ENCODE measurements around the gene WDR45.

Gene WDR45

DNA sequence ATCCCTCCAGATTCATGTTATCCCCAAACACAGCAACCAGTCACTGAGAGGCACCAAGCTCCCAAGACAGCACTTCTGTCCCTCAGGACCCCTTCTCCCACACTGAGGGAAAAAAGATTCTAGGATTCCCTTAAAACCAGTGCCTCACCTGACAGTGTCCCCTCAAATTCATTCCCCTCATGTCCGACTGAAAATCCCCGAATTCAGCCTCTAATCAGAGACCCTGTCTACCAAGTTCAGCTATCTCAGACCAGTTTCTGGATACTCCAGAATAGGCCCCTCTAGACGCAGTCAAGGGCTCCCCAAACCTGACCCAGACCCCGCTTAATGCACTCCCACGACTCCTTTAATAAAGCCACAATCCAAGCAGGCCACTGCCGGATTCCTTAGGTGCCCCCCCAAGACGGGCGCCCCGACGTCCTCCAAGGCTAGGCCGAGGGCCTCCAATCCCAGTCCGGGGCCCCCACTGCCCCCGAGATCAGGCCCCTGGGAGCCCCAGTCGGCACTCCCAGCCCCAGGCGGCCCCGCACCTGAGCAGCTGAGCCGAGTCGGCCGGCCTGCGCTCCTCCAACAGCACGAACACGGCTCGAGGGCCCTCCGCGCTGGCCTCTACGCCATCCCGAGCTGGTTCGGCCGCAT lies 37.0 kb downstream of the WDR45 start:
- no peak for DNase-seq

DNA sequence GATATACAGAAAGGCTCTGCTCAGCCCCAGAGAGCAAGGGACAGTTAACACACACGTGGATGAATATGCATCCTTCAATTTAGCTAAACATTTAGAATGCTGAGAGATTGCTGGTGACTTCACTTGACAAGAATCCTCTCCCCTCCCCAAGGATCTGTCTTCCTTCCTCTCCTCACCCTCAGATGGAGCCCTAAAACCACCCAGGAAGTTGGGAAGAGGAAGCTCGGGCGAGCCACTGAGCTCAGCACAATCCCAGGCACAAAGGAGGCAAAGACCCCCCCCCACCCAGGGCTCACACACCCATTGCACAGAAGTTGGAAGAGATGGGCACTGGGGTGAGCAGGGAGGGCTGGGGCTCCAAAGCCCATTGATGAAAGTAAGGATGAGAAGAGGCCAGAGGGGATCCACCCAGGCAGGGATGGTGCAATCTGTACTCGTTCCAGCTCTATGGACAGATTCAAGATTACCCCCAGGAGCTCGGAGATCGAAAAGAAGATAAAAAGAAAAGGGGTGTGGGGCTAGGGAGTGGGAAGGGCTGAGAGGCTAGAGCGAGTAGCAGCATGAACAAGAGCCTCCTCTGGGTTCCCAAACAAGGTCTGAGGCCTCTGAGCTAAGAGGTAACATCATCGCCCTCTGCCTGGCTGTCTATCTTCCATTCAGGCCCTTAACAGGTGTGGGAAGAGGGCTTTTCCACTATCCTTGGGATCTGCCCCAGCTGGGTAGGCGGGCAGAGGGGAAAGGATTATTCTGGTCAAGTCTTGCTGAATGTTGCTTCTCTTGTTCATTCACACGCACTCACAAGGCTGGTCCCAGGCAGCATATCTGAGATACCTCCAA lies 37.7 kb downstream of the WDR45 start:
- DNase-seq: no peak

DNA sequence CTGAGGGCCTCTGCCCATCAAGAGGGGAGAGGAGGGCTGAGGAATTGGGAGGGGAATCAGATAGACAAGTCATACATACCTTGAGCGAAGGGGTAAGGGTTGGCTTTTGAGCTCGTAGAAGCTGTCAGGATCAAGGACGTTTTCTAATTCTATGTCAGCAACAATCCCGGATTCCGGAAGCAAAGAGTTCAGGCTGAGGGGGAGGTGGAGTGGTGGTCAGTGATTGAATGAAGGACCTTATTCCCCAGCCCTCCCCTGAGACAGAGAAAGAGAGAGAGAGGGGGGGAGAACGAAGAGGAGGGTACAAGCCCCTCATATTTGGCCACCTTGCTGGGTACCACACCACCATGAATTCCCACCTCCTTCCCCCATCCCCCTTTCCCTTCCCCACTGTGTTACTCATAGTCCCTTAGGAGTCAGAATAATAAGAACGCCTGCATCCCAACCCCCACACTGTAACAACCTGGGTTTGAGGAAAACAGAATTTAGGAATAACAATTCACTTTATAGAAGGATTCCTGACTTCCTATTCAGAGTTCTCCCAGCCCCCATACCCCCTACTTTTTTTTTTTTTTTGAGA lies 39.2 kb downstream of the WDR45 start:
- no peak for DNase-seq

DNA sequence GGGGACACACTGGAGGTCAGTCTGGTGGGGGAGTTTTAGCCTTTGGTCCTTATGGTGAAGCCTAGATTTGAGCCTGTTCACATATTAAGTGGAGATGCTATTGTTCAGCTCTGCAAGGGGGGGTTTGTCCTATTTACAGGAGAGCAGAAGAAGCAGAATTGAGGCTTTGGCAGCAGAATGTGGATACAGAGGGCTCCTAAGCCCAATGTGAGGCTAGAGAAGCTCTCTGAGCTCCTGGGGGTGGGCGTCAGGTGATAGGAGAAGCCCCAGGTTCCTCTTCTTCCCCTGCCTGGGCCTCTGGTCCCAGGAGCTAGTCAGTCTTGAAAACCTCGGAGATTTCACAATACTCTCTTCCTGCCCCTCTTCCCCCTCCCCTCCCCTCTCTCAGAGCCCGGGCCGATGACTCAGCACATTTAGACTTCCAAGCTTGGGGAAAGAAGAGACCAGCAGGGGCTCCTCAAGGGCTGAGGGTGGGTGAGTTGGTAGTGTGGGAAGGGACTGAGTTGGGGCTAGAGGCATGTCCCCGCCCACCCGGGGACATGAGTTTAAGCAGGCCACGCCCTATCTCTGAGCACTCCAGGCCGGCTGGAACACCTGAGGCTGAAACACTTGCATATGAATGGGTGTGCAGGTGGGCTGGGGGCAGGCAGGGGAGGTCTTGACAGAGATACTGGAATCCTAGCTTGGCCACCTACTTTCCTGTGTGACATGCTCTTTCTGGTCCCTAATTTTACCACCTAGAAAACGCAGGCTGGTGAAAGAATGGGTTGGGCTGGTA lies 39.9 kb downstream of the WDR45 start:
- DNase-seq: no peak

DNA sequence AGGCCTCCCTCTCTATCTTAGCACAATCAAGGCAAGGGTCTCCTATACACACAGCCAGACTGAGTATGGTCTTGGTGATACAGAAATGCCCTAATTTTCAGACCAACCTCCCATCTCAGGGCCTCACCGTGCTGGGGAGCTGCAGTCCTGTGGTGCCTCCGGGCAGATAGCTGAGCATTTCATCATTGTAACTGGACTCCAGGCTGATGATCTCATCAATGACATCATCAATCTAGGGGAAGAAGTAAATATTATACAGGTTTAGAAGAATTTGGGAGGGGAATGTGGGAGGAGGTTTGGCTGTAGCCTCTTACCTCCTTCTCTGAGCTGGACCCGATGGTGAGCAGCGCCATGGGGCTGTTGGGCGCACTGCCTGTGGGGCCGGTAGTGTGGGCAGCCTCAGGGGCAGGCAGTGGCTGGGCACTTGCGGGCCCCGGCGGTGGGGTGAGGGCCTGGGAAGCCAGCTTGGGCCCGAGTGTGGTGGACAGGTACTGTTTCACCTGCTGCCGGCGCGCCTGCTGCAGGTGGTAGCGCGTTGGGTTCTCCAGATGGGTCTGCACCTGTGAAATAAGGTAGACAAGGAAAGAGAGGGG lies 41.7 kb downstream of the WDR45 start:
- DNase-seq: no peak

DNA sequence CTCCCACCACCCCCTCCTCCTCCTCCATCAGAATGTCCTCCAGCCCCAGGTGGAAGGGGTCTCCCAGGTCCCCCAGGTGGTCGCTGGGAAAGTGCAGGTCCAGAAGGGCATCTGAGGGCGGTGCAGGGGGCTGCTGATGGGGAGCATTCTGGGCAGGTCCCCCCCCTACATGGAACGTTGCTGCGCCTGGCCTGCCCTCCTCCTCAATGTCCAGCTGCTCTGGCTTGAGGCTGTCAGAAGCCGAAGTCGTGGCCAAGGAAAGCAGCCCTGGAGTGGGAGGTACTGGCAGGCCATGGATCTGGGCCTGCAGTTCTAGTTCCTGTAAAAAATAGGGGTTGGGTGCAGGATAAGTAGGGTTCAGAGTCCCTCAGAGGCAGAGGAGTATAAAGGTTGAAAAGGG lies 49.4 kb downstream of the WDR45 start:
- no peak for DNase-seq

DNA sequence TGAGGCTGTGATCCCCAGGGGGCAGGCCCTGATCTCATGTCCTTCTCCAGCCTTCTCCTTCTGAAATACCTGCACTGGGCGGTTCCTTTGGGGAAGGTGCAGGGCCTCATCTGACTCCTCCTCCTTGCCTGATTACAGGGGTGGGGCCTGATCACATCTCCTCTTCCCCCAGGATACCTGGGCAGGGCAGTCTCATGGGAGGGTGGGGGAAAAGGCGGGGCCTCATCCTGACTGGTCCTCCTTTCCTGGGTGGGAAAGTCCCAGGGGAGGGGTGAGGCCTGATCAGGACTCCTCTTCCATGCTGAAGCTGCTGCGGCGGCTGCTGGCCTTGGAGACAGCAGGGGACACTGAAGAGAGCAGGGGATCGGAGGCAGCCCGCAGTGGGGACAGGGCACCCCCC lies 49.8 kb downstream of the WDR45 start:
- no peak for DNase-seq
